A673 (cell line): ENCODE results near the gene CDHR4.

ENCODE experiments used
- EZH2 ChIP-seq: fragments of 200-600 bp; sonication (generic); IDR thresholded peaks from 2 replicates; pipeline ENCODE4 v1.6.1; 2017; ENCODE audit warnings: borderline replicate concordance, low read depth, mild to moderate bottlenecking, mixed read lengths, antibody characterized with exemption, low read length; ENCODE audit not compliant: poor library complexity, severe bottlenecking
- TF ChIP-seq, protein P1 (sequence below): fragments of 300-800, 200-600 bp; sonication (generic); conservative IDR thresholded peaks from 2 replicates; pipeline ENCODE4 v1.5.1; 2017; ENCODE audit warnings: low read depth, mild to moderate bottlenecking, antibody characterized with exemption, low read length, moderate library complexity, mixed read lengths

- TF ChIP-seq, protein P1, sequence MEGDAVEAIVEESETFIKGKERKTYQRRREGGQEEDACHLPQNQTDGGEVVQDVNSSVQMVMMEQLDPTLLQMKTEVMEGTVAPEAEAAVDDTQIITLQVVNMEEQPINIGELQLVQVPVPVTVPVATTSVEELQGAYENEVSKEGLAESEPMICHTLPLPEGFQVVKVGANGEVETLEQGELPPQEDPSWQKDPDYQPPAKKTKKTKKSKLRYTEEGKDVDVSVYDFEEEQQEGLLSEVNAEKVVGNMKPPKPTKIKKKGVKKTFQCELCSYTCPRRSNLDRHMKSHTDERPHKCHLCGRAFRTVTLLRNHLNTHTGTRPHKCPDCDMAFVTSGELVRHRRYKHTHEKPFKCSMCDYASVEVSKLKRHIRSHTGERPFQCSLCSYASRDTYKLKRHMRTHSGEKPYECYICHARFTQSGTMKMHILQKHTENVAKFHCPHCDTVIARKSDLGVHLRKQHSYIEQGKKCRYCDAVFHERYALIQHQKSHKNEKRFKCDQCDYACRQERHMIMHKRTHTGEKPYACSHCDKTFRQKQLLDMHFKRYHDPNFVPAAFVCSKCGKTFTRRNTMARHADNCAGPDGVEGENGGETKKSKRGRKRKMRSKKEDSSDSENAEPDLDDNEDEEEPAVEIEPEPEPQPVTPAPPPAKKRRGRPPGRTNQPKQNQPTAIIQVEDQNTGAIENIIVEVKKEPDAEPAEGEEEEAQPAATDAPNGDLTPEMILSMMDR = no peak
- no peak for TF ChIP-seq EZH2
Observed at GRCh38 chr3:49844464-49845183, 45.0 kb upstream of the CDHR4 start.
